SJSA1 (cell line): ENCODE measurements around the gene EPHA3. TPM values are rescaled to one million over a fixed set of nuclear protein-coding genes. Genes with fewer than 3 reads are reported as not detected.

Source experiments
- DNase-seq, 2 experiments: peaks; one replicate each; pipeline ENCODE4 v3.0.0-alpha.2; 2015 to 2020; ENCODE audit warnings: low spot score in 2 of 2, low read depth in 1 of 2
- H3K27ac ChIP-seq: fragments of 250-450 bp; sonication (Bioruptor Pico); 2 replicates; pipeline ENCODE4 v1.5.1; 2020; ENCODE audit warnings: mild to moderate bottlenecking, moderate library complexity
- H3K27me3 ChIP-seq: fragments of 250-450 bp; sonication (Bioruptor Pico); replicated peaks from 2 replicates; pipeline ENCODE4 v1.5.1; 2020; ENCODE audit warnings: mild to moderate bottlenecking, moderate library complexity
- H3K36me3 ChIP-seq: fragments of 250-450 bp; sonication (Bioruptor Pico); 2 replicates; pipeline ENCODE4 v1.5.1; 2020; ENCODE audit warnings: mild to moderate bottlenecking
- H3K4me1 ChIP-seq: fragments of 250-450 bp; sonication (Bioruptor Pico); replicated peaks from 2 replicates; pipeline ENCODE4 v1.6.1; 2021; ENCODE audit warnings: mild to moderate bottlenecking
- H3K4me3 ChIP-seq: fragments of 250-450 bp; sonication (Bioruptor Pico); 2 replicates; pipeline ENCODE4 v1.5.1; 2020; ENCODE audit warnings: mild to moderate bottlenecking
- H3K9me3 ChIP-seq: fragments of 250-450 bp; sonication (Bioruptor Pico); replicated peaks from 2 replicates; pipeline ENCODE4 v1.5.1; 2020; ENCODE audit warnings: mild to moderate bottlenecking
- total RNA-seq: library from RNA; depleted of rRNA; stranded (reverse); fragments of >200 nt; shearing (Covaris generic); gene quantifications from 2 replicates; pipeline ENCODE4 v1.2.3, GENCODE V29; 2014

Gene EPHA3
- total RNA-seq, 1 experiment from 2014 or later, result 0.03 TPM

DNA sequence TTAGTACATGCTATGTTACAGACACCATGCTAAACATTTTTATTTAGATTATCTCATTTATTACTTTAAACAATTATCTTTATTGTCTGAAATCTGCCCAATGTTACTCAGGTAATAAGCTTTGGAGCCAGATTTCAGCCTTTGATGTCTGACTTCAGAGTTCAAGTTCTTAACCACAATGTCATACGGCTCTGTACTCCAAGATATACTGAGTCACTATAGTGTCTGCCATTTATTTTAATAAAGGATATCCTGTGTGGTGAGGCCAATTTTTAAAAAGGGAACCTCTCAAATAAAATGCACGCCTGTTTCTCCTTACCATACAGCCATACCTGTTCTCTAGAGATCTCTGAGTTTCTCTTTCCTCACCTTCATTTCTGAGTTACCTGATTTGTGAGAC is 193.1 kb downstream of the EPHA3 start:
- DNase-seq, result no peak
- Histone ChIP-seq H3K36me3 (no peaks in the 10 kb centered on the region), H3K9me3 (no peaks in the 10 kb centered on the region), H3K4me1 (no peaks in the 10 kb centered on the region), H3K4me3 (no peak overlapping the region), H3K27ac (no peak overlapping the region), H3K27me3 (no peaks in the 10 kb centered on the region)

DNA sequence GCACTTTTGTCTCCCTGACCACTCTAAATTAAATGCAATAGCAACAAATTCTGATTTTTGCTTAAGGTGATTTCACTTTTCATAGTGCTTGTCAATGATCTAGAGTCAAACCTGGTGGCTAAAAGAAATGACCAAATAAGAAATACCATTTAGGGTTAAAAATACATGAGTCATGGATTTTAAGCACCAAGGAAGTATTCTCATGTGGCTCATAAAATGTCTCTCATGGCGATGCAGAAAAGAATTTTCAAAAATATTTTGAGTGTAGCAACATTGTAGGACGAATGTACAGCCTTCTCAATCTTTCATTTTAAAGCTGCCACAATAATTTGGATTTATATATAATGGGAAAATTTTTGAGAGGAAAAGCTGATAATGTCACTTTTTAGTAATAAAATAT is 193.6 kb downstream of the EPHA3 start:
- Histone ChIP-seq H3K4me3 (no peak overlapping the region), H3K4me1 (no peaks in the 10 kb centered on the region), H3K9me3 (no peaks in the 10 kb centered on the region), H3K27me3 (no peaks in the 10 kb centered on the region), H3K27ac (no peak overlapping the region), H3K36me3 (no peaks in the 10 kb centered on the region)
- DNase-seq, result no peak

DNA sequence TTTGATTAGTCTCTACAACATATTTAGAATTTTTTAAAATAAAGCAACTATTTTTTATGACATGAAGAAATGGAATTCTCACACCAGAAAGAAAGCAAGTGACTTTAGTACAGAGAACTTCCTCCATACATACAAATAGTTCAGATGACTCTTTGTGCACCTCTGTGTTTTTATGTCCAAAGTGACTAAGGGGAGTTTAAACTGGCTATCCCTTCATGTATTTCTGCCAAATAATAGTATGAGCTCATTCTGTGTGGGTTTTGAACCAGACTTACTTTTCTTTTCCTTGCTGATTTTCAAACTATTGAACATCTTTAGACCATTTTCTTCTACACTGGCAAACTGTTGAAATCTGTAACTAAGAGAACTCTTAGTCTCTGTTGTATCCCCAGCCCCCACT is 196.3 kb downstream of the EPHA3 start:
- no peak for DNase-seq
- no peaks in the 10 kb centered on the region for H3K9me3 ChIP-seq
- no peak overlapping the region for H3K4me3 ChIP-seq
- H3K4me1 ChIP-seq, result no peaks in the 10 kb centered on the region
- H3K27me3 ChIP-seq, result no peaks in the 10 kb centered on the region
- H3K27ac ChIP-seq, result no peak overlapping the region
- H3K36me3 ChIP-seq, result no peaks in the 10 kb centered on the region

DNA sequence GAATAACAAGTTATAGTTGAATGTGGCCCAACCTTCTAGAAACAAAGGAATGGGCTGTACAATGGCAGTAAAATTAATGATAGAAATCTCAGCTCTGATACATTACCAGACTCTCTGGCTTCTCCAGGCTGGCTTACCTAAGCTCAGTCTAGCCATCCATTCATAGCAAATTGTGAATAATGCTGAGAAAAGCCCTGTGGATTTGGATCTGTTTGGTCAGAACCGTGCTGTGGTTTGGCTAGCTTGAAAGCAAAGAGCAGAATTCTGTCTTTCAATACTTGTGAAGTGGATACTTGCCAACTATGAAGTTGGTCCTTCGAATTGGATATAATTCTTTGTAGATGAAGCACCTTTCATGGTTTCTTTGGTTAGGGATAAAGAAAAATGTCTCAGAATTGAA is 199.1 kb downstream of the EPHA3 start:
- Histone ChIP-seq H3K27me3 (no peaks in the 10 kb centered on the region), H3K4me1 (no peaks in the 10 kb centered on the region), H3K4me3 (no peak overlapping the region), H3K36me3 (no peaks in the 10 kb centered on the region), H3K27ac (no peak overlapping the region), H3K9me3 (no peaks in the 10 kb centered on the region)
- no peak for DNase-seq

DNA sequence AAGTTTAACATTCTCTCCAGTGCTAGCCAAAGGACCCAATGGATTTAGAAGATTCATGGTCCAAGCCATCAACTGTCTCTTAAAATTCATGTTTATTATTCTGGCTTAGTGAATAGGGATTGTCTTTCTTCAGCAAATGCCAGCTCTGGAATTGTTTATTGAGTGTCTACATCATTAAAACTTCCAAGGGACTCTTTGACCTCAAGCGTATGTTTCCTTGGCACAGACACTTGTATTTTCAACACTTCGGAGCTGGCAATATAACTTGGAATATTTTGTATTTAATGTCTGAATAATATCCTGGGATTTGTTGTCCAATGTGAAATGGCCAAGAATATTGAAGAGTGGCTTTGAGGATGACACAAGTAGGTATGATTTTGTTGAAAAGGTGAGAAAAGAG is 204.2 kb downstream of the EPHA3 start:
- Histone ChIP-seq H3K27ac (no peak overlapping the region), H3K9me3 (no peaks in the 10 kb centered on the region)

DNA sequence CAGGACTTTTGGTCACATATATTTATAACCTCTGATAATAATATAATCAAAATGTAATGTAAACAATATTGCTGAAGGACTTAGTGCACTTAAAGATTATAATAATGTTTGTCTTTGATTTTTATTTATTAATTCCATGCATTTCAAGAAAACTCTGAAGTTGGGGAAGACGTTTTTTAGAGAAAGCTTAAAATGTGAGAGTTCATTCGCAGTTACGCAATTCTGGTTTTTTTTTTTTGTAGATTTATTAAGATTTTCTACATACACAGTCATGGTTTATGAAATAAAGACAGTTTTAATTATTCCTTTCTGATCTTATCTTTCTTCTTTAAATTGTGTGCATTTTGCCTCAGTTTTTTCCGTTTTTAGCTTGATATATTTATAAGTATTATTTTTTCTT is 204.7 kb downstream of the EPHA3 start:
- Histone ChIP-seq H3K36me3 (no peaks in the 10 kb centered on the region), H3K9me3 (no peaks in the 10 kb centered on the region), H3K27me3 (no peaks in the 10 kb centered on the region), H3K4me1 (no peaks in the 10 kb centered on the region), H3K27ac (no peak overlapping the region), H3K4me3 (no peak overlapping the region)
- no peak for DNase-seq

More for the DNA sequence above, 204.2 kb downstream of the EPHA3 start:
- H3K4me3 ChIP-seq, result no peak overlapping the region
- no peaks in the 10 kb centered on the region for H3K4me1 ChIP-seq
- no peak for DNase-seq
- no peaks in the 10 kb centered on the region for H3K36me3 ChIP-seq
- no peaks in the 10 kb centered on the region for H3K27me3 ChIP-seq

DNA sequence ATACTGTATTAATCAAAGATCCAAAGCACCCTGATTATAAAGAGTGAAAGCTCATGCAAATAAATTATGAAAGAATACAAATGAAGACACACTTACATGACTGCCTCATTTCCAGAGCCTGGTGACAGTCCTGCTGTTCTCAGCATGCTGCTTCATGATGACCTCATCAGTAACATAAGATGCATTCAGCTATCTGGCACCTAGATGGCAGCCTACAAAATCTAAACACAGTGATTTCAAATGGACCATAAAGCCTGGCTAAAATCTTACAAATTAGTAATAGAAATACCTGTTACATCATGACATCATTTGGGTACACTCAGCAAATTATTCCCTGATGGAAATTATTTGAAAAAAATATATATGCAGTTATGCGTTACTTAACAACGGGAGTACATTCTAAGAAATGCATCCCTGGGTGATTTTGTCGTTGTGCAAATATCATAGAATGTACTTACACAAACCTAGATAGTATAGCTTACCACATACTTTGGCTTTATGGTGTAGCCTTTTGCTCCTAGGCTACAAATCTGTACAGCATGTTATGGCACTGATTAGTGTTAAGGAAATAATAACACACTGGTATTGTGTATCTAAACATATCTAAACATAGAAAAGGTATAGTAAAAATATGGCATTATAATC is 207.2 kb downstream of the EPHA3 start:
- H3K36me3 ChIP-seq, result no peaks in the 10 kb centered on the region
- no peak for DNase-seq

DNA sequence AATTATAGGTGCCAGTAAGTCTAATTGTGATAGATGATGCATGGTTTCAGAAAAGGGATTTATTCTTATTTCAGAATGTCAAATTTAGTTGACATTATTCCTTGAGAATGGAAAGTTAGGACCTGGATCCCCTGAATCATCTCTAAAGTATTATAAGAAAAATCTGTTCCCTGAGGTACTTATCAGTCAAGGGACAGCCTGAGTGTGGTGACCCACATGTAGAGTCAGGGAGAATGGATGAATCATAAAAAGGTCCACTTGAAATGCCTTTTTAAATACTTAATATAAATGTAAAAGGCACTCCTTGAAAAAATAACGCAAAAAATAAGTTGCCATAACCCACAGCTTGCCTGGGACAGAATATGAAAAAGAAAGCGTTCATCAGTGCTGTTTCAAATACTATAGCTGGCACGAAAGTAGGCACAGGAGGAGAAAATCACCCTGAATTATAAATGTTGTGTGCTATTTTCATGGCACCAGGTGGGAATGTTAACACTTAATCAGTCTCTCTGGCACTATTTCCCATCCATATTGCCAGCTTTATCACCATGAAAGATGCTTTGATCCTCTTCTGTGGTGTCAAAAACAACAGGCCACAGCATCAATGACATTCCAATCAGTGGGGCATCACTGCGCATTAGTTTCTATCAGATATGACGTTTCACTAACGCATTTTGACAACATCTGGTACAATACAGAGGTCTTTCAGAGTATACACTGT is 208.5 kb downstream of the EPHA3 start:
- Histone ChIP-seq H3K4me3 (no peak overlapping the region), H3K27me3 (no peaks in the 10 kb centered on the region), H3K9me3 (no peaks in the 10 kb centered on the region), H3K4me1 (no peaks in the 10 kb centered on the region), H3K27ac (no peak overlapping the region), H3K36me3 (no peaks in the 10 kb centered on the region)
- no peak for DNase-seq

More for the DNA sequence above, 207.2 kb downstream of the EPHA3 start:
- Histone ChIP-seq H3K9me3 (no peaks in the 10 kb centered on the region), H3K27me3 (no peaks in the 10 kb centered on the region), H3K27ac (no peak overlapping the region), H3K4me1 (no peaks in the 10 kb centered on the region), H3K4me3 (no peak overlapping the region)

DNA sequence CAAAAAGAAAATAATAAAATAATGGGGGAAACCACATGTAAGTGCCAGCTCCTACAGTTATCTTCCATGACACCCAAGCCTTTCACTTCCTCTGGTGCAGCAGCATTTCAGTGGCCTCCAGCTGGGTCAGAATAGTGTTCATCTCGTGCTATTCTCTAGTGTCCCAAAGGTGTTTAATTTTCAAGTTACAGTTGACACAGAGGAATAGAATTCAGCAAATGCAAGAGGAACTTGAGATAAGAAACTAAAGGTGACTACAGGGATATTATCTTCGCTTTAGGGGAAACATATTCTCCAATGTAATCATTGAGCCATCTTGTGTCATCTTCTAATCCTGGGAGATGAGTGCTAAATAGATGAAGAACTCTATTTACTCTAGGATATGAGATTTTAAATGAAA is 212.8 kb downstream of the EPHA3 start:
- H3K27me3 ChIP-seq, result no peaks in the 10 kb centered on the region

DNA sequence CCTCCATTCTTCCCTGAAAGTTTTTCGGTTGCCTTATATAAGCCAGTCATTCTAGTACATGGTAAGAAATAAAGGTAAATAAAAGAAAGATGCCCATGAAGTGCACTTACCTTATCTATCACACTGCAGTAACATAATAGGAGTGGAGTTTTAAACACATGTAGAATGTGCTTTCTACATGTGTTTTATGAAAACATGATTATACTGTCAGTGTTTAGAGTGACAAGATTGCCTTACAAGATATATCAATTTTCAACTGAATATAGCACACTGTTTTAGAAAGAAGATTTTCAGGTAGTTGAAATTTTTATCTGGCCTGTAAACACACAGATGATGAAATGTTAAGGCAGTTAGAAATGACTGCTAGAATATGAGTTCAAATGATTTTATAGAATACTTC is 219.6 kb downstream of the EPHA3 start:
- no peak overlapping the region for H3K4me3 ChIP-seq
- no peaks in the 10 kb centered on the region for H3K36me3 ChIP-seq
- H3K4me1 ChIP-seq, result no peaks in the 10 kb centered on the region
- no peaks in the 10 kb centered on the region for H3K9me3 ChIP-seq
- no peak overlapping the region for H3K27ac ChIP-seq
- DNase-seq, result no peak
- H3K27me3 ChIP-seq, result no peaks in the 10 kb centered on the region

More for the DNA sequence above, 212.8 kb downstream of the EPHA3 start:
- H3K27ac ChIP-seq, result no peak overlapping the region
- H3K4me3 ChIP-seq, result no peak overlapping the region
- no peaks in the 10 kb centered on the region for H3K4me1 ChIP-seq
- no peak for DNase-seq
- H3K9me3 ChIP-seq, result no peaks in the 10 kb centered on the region
- no peaks in the 10 kb centered on the region for H3K36me3 ChIP-seq

DNA sequence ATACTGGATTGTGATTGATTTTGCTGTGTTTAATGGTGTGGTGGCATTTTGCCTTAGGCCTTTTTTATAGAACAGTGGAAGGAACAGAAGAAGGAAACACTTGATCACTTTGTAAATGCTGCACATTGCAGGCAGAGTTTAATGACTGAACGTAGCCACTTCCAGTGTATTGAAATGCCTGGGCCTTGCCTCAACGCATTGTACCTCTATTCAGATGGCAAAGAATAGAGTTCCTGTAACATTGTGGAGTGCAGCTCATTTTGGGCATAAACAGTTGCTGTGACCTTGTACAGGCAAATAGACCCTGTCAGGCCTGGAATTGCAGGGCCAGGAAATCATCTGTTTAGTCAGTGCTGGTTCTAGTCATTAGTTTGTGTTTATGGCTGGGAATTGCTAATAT is 225.0 kb downstream of the EPHA3 start:
- H3K36me3 ChIP-seq, result no peaks in the 10 kb centered on the region
- no peaks in the 10 kb centered on the region for H3K9me3 ChIP-seq
- no peaks in the 10 kb centered on the region for H3K27me3 ChIP-seq
- no peak for DNase-seq
- H3K4me3 ChIP-seq, result no peak overlapping the region
- H3K4me1 ChIP-seq, result no peaks in the 10 kb centered on the region
- H3K27ac ChIP-seq, result no peak overlapping the region

DNA sequence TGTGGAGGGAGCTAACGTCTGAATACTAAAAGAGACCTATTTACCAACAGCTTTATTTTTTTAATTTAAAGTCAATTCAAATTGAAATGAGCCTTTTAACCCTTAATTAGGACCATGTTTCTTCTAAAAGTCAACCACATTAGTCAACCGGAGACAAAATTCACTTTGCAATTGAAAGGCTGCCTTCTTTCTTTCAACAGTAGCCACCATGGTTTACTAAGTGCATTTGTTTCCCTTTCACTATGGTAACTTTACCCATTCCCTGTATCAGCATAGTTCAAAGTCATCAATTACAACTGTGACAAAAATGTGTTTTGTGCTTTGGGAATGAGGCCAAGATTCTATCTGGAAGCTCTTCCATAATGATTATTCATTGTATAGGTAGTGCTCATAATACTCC is 225.4 kb downstream of the EPHA3 start:
- Histone ChIP-seq H3K9me3 (no peaks in the 10 kb centered on the region), H3K4me1 (no peaks in the 10 kb centered on the region), H3K27me3 (no peaks in the 10 kb centered on the region), H3K4me3 (no peak overlapping the region), H3K36me3 (no peaks in the 10 kb centered on the region), H3K27ac (no peak overlapping the region)
- DNase-seq, result no peak

DNA sequence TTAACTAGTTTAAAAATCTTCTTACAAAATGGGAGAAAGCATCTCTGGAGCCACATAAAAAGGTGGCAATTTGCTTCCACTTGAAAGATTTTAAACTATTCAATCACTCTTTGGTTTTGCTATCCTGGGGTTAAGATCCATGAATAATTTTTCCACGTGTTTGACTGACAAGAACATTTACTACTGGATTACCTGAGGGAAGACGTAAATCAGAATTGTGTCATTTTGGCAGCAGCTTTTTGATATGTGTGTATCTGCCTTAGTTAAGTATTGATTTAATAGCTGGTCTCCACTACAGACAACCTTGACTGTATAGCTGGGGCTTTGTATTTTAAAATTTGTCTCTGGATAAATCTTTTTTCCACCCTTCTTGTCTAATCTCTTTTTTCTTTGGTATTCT is 228.3 kb downstream of the EPHA3 start:
- DNase-seq, result no peak
- Histone ChIP-seq H3K27ac (no peak overlapping the region), H3K4me3 (no peak overlapping the region), H3K9me3 (no peaks in the 10 kb centered on the region), H3K4me1 (no peaks in the 10 kb centered on the region), H3K36me3 (no peaks in the 10 kb centered on the region), H3K27me3 (no peaks in the 10 kb centered on the region)

DNA sequence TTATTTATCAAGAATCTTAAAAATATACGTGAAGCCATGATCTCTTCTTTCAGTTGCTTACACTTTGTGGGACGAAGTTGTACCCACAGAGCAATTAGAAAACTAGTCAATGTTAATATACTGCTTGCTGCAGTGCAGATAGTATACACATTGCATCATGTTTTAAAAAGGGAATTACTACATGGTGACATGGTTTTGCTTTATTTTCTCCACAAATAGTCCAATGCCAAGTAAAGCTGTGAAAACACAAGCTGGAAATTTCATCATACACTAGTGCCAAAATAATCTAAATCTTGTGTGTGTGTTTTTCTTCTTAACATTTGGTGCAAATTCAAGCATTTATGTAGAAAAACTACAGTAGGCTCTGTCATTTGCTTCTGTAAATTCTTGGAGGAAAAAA is 233.0 kb downstream of the EPHA3 start:
- H3K4me3 ChIP-seq, result no peak overlapping the region
- no peaks in the 10 kb centered on the region for H3K36me3 ChIP-seq
- DNase-seq, result no peak
- no peak overlapping the region for H3K27ac ChIP-seq
- no peaks in the 10 kb centered on the region for H3K9me3 ChIP-seq
- no peaks in the 10 kb centered on the region for H3K27me3 ChIP-seq
- no peaks in the 10 kb centered on the region for H3K4me1 ChIP-seq

DNA sequence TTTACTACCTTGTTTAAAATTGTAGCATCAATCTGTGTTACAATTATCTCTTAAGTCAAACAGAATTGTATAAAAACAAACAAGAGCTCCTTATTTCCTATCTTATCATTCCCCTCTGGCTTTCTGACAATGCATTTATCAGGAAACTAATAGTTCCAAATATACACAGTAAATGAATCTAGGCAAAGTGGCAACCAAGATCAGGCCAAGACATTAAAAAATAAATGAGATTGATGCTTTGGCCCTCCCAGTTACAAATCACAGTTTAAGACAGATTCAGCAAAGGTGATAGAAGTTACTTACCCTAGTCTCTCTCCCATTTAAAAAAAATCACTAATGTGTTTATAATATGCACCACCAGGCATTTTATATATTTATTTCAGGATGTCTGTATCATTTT is 236.7 kb downstream of the EPHA3 start:
- Histone ChIP-seq H3K9me3 (no peaks in the 10 kb centered on the region), H3K36me3 (no peaks in the 10 kb centered on the region), H3K4me3 (no peak overlapping the region), H3K27me3 (no peaks in the 10 kb centered on the region), H3K4me1 (no peaks in the 10 kb centered on the region), H3K27ac (no peak overlapping the region)
- no peak for DNase-seq
